ENCODE measurements around the gene RPL32.

DNA sequence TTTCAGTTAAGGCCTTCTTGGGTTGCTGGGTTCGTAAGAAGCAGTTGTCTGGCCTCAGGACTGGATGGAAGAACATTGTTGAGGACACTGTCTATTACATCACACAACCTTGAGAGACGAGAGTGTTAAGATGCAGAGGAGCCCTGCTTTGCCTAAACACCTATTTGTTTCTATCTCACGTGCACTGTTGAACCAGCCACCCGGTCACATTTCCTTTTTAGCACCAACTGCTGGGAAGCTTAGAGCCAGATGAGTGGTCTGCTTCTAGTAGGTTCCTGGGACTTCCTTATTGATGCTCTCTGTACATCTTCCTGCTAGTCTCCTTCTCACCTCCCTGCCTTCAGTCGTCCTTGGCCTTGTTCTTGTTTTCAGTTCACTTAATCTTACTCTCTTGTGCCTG, 22.6 kb downstream of the RPL32 start:
- TF ChIP-seq, protein P1, sequence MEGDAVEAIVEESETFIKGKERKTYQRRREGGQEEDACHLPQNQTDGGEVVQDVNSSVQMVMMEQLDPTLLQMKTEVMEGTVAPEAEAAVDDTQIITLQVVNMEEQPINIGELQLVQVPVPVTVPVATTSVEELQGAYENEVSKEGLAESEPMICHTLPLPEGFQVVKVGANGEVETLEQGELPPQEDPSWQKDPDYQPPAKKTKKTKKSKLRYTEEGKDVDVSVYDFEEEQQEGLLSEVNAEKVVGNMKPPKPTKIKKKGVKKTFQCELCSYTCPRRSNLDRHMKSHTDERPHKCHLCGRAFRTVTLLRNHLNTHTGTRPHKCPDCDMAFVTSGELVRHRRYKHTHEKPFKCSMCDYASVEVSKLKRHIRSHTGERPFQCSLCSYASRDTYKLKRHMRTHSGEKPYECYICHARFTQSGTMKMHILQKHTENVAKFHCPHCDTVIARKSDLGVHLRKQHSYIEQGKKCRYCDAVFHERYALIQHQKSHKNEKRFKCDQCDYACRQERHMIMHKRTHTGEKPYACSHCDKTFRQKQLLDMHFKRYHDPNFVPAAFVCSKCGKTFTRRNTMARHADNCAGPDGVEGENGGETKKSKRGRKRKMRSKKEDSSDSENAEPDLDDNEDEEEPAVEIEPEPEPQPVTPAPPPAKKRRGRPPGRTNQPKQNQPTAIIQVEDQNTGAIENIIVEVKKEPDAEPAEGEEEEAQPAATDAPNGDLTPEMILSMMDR (IDR thresholded peaks at IDR 0.05; ENCODE audit: poor library complexity, severe bottlenecking) = no peak
- TF ChIP-seq TAF1 (IDR thresholded peaks at IDR 0.05; ENCODE audit: low read depth) = no peak
- no peak for TF ChIP-seq EP300 (conservative IDR thresholded peaks at IDR 0.05; ENCODE audit: poor library complexity, severe bottlenecking)
- no peak for TF ChIP-seq MXI1 (conservative IDR thresholded peaks at IDR 0.05; ENCODE audit: poor library complexity, severe bottlenecking)
- TF ChIP-seq POLR2AphosphoS5 (IDR thresholded peaks at IDR 0.05) = no peak
- TF ChIP-seq RAD21 (conservative IDR thresholded peaks at IDR 0.05) = no peak
- TF ChIP-seq SMC3 (conservative IDR thresholded peaks at IDR 0.05; ENCODE audit: poor library complexity) = no peak
- TF ChIP-seq EZH2 (IDR thresholded peaks at IDR 0.05; ENCODE audit: borderline replicate concordance, insufficient read depth, low read length, poor library complexity, severe bottlenecking) = no peak
